ENCODE measurements around the gene LSAMP. TPM values are rescaled to one million over a fixed set of nuclear protein-coding genes. Genes with fewer than 3 reads are reported as not detected.

LSAMP gene
- total RNA-seq, 2 experiments from 2014 or later = not detected

DNA sequence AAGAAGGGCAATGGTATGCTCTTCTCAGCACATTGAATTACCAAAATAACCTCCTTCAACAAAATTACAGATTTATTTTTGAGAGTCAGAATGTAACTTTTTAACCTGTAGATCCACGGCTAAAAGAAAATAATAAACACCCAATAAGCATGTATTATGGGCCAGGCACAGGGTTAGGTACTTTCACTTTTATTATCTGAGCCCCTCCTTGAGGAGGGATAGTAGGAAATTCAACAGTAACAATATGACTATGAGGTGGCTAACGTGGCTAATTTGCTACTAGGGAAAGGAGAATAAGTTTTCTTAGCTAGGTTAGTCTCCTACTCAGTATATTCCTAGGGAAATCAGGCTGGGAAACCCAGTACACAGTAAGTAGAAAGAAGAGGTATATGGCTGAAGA is 515.1 kb downstream of the LSAMP start:
- POLR2A ChIA-PET = no interaction called here
- CTCF ChIA-PET = interaction anchor here (0.9 kb wide), 1 partner anchor 15 kb away, joined by 3 read pairs; no protein-coding TSS in a partner anchor

DNA sequence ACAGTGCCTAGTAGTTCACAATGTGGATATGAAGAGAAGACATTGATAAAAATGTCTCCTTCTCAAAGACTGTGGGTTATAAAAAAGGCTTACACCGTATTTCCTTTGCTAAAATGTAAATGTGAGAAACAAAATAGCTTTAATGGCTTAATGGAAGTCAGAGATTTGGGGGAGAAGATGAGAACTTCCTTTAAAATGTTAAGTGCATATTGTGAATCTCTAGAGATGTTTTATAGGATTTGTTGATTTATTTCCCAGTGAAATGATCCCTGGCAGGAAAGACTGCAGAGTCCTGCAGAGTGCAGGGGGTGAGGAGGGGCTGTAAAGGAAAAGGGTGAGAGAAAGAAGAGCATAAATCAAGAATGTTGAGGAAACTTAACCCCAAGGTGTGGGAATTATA is 516.9 kb downstream of the LSAMP start:
- ChIA-PET CTCF (no interaction called here), POLR2A (no interaction called here)

DNA sequence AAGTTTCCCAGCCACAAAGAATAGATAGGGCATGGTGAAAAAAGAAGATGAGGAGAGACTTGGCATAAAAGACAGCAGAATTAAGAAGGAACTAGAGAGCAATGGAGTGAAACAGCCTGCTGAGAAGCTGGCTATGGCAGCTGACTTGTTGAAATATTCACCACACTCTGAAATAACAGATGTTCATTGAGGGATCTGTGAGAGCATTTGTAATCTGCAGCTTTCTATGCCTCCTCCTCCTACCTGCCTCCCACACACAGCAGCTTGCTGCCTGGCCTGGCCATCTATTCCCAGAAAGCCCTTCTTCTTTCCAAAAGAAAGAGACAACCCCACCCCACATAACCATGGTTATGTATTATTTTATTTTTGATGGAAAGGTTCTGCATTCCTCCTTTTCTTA is 518.1 kb downstream of the LSAMP start:
- ChIA-PET POLR2A (no interaction called here), CTCF (no interaction called here)

DNA sequence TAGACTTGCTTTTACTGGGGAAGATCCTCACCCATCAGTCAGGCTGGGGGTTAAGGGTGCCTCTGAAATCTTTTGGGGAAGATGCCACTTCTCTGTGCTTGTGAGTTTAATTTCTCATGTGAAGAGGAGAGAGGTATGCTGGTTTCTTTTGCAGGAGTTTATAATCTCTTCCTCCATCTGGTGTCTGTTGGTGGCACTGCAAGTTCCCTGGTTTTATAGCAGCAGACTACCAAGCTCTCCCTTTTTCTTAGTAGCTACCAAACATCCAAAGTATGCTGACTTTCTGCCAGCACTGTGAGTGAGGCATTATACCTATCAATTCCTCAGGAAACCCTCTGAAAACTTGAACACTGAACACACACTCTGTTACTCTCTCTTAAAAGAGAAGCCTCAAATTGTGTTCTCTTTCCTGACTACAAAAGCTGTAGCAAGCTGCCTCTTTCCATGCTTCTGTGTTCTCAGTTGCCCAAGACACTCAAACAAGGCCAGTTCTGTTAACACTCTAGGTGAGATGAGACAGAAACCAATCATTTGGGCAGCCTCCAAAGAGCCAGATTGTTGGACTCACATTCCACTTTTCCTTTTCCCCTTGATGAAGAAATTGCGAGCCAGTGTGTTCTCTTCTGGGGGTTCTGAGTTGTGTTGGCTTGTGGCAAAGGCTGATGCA is 522.5 kb downstream of the LSAMP start:
- ChIA-PET CTCF (no interaction called here), POLR2A (no interaction called here)

DNA sequence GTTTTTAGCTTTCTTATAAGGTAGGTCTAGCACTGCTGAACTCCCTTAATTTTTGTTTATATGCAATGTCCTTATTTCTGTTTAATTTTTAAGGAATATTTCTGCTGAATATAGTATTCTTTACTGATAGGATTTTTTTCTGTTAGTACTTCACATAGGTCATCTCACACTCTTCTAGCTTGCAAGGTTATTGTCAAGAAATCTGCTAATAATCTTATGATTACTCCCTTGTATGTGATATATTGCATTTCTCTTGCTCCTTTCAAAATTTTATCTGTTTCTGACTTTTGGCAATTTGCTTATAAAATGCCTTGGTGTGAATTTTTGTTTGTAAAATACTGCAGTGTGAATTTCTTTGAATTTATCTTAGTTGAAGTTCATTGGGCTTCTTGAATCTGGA is 523.6 kb downstream of the LSAMP start:
- POLR2A ChIA-PET = no interaction called here
- CTCF ChIA-PET = no interaction called here

DNA sequence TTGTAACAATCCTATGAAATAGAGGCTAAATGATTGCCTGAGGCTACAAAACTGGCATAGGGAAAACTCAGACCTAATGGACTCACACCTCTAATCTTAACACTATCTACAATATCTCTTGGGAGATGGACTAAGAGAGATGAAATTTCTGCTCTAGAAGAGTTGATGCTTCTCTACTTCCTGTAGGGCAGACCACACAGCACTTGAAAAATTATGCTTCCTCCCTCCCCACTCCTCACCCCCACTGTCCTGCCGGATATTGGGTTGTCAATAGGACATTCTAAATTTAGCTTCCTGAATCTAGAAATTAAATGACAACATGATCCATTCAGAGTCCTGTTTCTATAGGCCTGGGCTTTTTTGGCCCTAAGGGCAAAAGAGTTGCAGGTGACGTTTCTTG is 526.4 kb downstream of the LSAMP start:
- ChIA-PET POLR2A (no interaction called here), CTCF (no interaction called here)

DNA sequence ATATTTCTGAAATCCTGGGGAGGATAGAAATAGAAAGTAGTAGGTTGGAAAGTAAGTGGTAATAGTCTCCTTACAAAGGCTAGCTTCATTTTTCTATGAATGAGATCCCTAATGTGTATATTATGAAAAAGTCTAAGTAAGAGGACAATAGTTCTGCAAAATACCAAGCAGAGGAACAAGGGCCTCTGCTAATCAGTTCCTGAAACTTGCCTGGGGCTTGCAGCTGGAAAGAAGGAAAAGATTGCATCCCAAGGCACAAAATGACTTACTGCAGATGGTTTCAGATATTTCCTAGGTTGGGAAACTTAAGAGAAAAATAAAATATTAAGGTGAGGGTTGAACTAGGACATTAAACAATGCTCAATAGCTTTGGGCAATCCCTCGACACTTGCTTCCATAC is 528.4 kb downstream of the LSAMP start:
- ChIA-PET POLR2A (interaction anchor here (0.6 kb wide), 1 partner anchor 12 kb away, joined by 3 read pairs; no protein-coding TSS in a partner anchor), CTCF (no interaction called here)

DNA sequence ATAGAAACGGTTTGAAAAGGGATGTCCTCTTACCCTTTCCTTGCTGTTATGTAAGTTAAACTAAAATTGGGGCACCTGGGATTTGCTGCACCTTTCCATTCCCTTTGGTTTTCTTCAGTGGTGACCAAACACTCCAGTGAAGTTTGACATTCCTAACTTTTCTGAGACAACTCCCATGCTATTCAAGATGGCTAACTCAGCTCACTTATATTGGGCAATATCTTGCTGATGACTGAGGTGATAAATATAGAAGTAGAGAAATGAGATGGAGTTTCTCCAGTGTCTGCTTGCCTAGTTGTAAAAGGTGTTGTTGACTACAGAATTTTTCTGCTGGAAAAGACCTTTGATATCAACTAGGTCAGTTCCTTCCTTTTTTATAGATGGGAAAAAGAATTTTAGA is 530.2 kb downstream of the LSAMP start:
- CTCF ChIA-PET = interaction anchor here (0.7 kb wide), 1 partner anchor 103 kb away, joined by 3 read pairs; no protein-coding TSS in a partner anchor
- POLR2A ChIA-PET = no interaction called here

DNA sequence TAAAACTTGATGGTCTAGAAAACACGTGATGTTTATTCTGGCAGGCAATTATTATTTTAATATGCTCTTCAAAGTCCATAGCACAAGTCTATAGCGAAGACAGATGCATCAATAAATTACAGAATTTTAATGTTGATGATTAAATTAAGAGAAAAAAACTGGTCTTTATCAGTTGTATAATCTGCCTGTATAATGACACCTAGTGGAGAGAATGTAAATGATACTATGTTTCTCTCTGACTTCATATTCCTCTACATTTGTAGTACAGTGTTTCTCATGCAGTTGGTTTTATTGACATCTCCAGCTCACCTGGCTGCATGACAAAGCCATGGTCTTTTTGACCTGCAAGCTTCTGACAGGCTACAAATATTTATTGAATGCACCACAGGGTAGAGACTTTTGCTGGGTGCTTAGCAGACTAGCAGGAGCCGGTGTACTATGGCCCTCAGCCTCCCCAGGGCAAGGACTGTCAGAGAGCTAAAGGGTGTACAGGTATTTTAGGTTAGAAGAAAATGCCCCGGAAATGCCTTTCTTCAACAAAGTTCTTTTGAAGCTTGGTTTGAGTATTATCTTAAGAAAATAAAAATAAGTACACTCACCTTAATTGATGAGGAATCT is 532.1 kb downstream of the LSAMP start:
- ChIA-PET POLR2A (no interaction called here), CTCF (interaction anchor here (0.6 kb wide), 1 partner anchor 137 kb away, joined by 3 read pairs; no protein-coding TSS in a partner anchor)

DNA sequence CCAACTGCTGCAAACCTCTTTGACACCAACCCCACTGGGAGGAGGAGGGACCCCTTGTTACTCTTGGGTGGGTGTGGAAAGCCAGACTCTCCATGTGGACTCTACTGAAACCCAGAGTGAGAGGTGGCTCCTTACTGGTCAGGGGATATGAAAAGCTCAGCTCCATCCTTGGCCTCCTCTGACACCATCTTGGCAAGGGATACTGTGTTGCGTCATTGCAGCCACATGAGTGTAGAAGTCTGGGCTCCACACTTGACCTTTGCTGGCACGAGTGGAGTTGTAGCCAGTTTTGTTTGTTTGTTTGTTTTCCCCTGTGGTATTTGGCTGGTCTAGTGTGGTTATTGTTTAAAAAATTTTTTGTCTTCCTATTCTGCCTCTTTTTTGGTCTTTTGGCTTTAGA is 532.9 kb downstream of the LSAMP start:
- POLR2A ChIA-PET = no interaction called here
- CTCF ChIA-PET = no interaction called here

DNA sequence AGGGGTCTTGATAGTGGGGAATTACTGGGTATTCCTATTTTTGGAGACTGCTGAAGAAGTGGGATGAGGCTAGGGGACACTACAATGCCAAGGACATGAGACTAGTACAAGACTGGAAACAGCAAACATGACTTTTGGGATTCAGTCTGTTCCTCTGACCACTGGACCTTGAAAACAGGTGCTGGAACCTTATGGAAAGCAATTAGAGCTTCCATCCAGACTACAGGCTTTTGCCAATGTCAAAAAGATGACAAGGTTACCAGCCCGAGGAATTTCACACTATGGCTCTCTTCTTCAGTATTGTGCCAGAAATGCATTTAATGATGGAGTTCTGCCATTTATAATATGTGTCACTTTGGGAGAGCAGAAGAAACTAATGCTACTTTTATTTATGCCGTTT is 539.4 kb downstream of the LSAMP start:
- ChIA-PET CTCF (no interaction called here), POLR2A (no interaction called here)

DNA sequence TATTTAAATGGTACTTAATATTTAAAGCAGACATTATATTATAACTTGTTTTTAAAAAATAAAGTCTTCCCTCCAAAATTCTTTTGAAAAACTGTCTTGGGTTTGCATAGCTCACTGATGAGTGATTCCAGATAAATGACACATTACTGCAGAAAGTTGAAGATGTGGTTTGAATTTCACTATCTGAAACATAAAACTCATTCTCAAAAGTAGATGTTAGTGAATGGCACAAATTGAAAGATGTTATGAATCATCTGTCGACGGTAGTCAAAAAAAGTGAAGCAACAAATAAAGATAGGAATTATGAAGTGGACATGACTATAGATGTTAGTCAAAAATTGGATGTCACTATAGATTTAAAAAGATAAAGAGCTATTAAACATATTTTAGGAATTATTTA is 541.4 kb downstream of the LSAMP start:
- ChIA-PET CTCF (no interaction called here), POLR2A (no interaction called here)

DNA sequence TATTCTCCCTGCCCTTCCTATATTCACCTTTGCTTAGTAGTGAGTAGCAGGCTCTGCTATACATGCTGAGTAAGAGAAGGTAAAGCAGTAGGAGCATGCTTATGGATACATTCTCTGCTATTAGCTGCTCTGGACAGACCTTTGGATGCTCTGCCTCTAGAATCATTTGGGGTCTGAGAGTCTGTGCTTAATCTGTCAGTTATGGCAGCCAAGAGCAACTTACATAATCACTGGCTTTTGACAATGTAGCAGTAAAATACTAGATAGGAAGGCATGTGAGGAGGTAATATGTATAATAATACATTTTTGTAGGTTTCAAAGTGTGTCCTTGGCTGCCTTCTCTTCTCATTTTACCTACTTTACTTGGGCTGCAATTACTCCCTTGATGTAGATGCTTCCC is 544.3 kb downstream of the LSAMP start:
- CTCF ChIA-PET = no interaction called here
- POLR2A ChIA-PET = no interaction called here

DNA sequence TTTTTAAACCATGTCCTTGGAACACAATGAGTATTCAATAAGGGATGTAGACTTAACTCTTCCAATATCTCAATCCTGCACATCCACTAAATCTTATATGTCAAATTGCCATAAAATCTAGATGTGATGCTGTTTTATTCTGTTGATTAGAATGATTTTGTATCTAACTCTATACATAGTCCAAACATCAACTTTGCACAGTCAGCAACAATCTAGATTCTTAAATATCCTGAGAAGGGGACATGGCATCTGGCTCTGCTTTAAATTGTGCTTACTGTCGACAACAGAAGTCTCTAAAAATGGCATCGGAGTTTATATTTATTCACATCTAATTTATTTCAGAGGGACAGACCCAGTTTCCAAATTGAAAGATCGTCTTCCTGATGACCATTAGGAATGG is 545.8 kb downstream of the LSAMP start:
- ChIA-PET CTCF (no interaction called here), POLR2A (no interaction called here)

DNA sequence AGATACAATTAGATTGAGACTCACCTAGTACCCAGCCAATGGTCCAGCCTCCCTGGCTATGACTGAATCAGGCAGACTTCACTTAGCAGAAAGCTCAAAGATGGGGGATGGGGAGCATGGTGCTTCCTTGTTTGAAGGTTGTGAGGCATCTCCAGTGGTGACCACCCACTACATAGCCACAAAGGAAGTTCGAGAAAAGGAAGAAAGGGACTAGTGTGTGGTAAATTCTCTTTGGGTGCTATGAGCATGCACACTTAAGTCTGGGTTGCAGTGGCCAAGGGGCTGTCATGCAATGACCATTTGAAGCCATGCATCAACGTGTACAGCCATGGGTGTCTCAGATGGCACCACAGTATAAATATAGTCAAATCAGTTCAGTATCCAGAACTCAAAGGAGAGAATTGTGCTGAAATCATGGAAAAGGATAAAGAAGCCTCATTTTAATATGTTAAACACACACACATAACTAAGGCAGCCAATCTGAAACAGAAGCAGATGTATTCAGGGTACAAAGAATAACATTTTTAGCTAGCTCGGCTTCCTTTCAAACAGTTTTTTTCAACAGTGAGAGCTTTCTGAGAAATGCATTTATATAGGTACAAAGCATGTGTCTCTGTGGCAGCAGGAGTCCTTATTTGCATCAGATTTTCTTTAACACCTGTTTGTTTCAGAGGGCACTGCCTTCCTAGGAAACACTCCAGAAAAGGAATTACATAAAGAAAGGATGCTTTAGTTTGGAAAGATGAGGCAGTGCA is 546.5 kb downstream of the LSAMP start:
- ChIA-PET POLR2A (interaction anchor here (0.7 kb wide), 1 partner anchor 21 kb away, joined by 5 read pairs; no protein-coding TSS in a partner anchor), CTCF (no interaction called here)

DNA sequence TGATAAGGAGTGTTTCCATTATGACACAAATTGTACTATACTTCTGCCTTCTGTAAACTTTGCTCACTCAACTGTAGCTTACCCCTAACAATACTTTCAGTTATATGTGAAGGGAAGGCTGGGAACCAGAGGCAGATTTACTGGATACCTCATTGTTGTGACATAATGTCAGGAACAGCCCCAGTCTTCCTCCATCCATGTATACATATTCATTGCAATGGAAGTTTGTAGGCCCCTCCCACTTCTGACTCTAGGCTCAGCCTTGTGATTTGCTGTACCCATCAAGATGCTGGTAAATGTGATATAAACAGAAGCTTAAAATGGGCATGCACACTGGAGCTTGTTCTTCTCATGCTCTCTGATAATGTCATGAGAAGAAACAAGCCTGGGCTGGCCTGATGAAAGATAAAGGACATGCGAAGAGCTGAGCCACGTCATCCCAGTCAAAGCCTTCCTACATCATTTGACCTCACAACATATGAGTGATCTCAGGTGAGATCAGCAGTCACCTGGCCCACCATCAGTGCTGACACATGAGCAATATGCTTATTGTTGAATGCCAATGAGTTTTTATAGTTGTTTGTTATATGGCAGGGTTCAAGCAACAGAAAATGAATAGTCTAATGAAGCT is 554.2 kb downstream of the LSAMP start:
- POLR2A ChIA-PET = no interaction called here
- CTCF ChIA-PET = no interaction called here

DNA sequence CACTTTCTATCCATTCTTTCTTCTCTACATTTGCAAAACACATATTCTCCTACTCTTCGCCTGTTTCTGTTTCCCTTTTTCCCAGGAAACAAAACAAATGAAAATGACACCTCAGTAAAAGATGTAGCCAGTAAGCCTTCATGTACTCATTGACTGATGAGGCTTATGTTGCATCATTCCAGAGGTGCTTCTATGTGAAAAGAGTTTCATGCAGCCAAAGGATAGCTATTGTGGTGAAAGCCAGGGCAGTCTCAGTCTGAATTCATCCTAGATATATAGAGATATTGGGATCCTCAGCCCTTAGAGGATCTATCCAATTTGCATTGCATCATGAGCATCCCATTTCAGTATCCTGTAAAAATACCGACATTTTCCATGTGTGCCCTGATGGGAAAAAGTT is 554.7 kb downstream of the LSAMP start:
- ChIA-PET CTCF (no interaction called here), POLR2A (no interaction called here)

DNA sequence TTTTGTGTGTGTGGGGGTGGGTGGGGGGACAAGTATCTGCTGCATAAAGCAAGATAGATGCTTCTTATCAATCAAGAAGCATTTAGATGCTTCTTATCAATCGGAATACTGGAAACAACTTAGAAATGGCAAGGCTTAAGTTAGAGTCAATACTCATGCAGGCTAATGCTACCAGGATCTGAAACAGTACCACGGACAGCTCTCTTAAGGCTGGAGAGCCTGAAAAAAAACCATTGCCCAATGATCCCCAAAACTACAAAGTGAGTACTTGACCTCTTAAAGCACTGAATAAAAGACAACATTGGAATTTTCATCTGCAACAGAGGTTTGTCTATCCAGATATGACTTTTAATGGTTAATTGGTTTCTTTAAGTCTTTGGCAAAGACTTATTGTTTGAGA is 559.7 kb downstream of the LSAMP start:
- ChIA-PET POLR2A (no interaction called here), CTCF (no interaction called here)

DNA sequence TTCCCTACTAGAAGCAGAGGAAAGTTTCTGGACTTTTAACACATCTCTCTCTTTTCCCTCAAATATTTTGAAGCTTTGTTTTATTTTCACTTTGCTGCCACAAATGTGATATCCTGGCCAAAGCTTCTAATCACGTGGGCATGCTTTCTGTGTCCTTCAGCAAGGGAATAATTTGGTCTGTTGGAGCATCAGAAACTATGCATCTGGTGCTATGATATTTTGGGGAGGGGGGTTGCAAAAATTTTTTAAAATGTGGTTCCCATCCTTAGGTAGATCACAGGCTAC is 567.7 kb downstream of the LSAMP start:
- ChIA-PET POLR2A (interaction anchor here (0.5 kb wide), 1 partner anchor 21 kb away, joined by 5 read pairs; no protein-coding TSS in a partner anchor), CTCF (no interaction called here)

DNA sequence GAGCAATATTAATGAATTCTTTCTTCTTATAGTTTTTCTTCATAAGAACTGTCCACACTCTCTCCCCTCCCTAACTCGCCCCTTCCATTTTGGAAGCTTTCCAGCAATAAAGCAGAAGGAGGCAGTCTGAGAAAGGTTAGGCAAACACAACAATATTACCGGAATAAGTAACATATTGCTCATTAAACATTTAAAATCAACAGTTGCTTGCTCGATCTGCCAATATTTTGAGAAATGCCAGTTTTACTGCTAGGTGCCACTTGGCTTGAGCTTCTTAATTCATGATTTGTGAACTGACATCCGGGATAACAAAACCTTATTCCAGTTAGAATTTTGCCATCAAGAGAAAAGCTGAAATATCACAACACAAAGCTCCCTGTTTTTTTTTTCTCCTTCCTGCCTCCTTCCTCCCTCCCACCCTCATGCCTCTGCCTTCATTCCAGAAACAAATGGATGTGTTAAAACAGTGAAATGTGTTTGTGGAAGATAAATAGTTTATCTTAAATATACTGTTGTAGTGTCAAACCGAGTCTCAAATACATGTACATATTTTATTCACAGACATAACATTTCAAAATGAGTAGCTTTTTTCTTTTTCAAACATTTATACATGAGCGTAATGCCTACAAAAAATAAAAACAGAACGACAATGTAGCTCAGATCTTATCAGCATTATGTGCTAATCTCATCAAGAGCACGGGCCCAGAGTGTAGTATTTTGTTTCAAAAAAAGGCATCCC is 568.2 kb downstream of the LSAMP start:
- CTCF ChIA-PET = no interaction called here
- POLR2A ChIA-PET = no interaction called here
